HCT116 (cell line): ENCODE results near the gene CAMKK1. TPM values are rescaled to one million over a fixed set of nuclear protein-coding genes. Genes with fewer than 3 reads are reported as not detected.

Experiments
- ATAC-seq: fragments of 200-7000 bp; cut with Tn5 transposase; 2 replicates; pipeline ENCODE4 v1.9.1; 2020; ENCODE audit warnings: mild to moderate bottlenecking, moderate library complexity
- BruUV-seq: library from RNA; stranded (reverse); fragments of 400-500 nt; replicated peaks from 2 replicates; lab custom pipeline; 2021; lab: Mats Ljungman, UMichigan
- CTCF ChIA-PET: fragments of 300-600 bp; sonication (Branson Sonifier 250); formaldehyde crosslinking; loops from one replicate; lab custom pipeline; 2021; ENCODE audit warnings: antibody characterized with exemption; lab: Charles Lee
- POLR2A ChIA-PET: fragments of 300-600, 350-600 bp; sonication (Branson Sonifier 250); formaldehyde crosslinking; loops from one replicate; lab custom pipeline; 2021; ENCODE audit warnings: antibody characterized with exemption; lab: Charles Lee
- RAD21 ChIA-PET, 2 experiments: fragments of 300-600 bp; sonication (Branson Sonifier 250); formaldehyde crosslinking; loops; one replicate each; lab custom pipeline; 2023; ENCODE audit warnings: low total read pairs in 2 of 2; ENCODE audit not compliant: uncharacterized antibody in 2 of 2, unreplicated experiment in 2 of 2, low non-redundant PET in 1 of 2; lab: Charles Lee
- DNase-seq: peaks from one replicate; pipeline ENCODE4 v3.0.0-alpha.2; 2010; ENCODE audit warnings: low read depth, low spot score
- H2AFZ ChIP-seq: fragments of 200-600 bp; shearing (Covaris generic), sonication (generic); 2 replicates; pipeline ENCODE4 v1.6.1; 2017; ENCODE audit warnings: low read depth, mixed run types, mixed read lengths, antibody characterized with exemption, low read length; ENCODE audit not compliant: poor library complexity, severe bottlenecking
- H3K27ac ChIP-seq: 2 replicates; pipeline ENCODE4 v1.5.1; 2012; ENCODE audit warnings: low read depth, low read length
- H3K27me3 ChIP-seq: fragments of 200-600 bp; sonication (generic); 2 replicates; pipeline ENCODE4 v1.6.1; 2016; ENCODE audit warnings: mixed run types, low read length, mixed read lengths; ENCODE audit not compliant: insufficient read depth
- H3K36me3 ChIP-seq, 2 experiments: fragments of 200-500 bp in 1 of 2; fragments of 200-600 bp in 1 of 2; sonication (Bioruptor generic) in 1 of 2; sonication (generic) in 1 of 2; 2 replicates each; pipeline versions ENCODE4 v1.5.1 to v1.6.1; 2014 to 2016; ENCODE audit warnings: low read length in 2 of 2, inconsistent platforms in 1 of 2, mixed read lengths in 1 of 2, mixed run types in 1 of 2; ENCODE audit not compliant: insufficient read depth in 2 of 2, control insufficient read depth in 1 of 2
- H3K4me1 ChIP-seq, 2 experiments: fragments of 200-600 bp in 1 of 2; sonication (generic) in 1 of 2; 2 replicates each; pipeline versions ENCODE4 v1.5.1 to v1.6.1; 2012 to 2017; ENCODE audit warnings: low read length in 2 of 2, inconsistent platforms in 1 of 2, mild to moderate bottlenecking in 1 of 2, mixed read lengths in 1 of 2, mixed run types in 1 of 2, moderate library complexity in 1 of 2; ENCODE audit not compliant: insufficient read depth in 2 of 2, control insufficient read depth in 1 of 2
- H3K4me2 ChIP-seq: fragments of 200-600 bp; sonication (generic); 2 replicates; pipeline ENCODE4 v1.6.1; 2017; ENCODE audit warnings: mixed run types, low read length, mixed read lengths
- H3K4me3 ChIP-seq, 2 experiments: fragments of 200-600 bp in 1 of 2; sonication (generic) in 1 of 2; replicated peaks in 1 of 2; 2 replicates each; pipeline ENCODE4 v1.5.1; 2011 to 2016; ENCODE audit warnings: low read length in 2 of 2, control low read depth in 1 of 2, low read depth in 1 of 2, mild to moderate bottlenecking in 1 of 2, mixed read lengths in 1 of 2, mixed run types in 1 of 2
- H3K79me2 ChIP-seq: fragments of 200-600 bp; sonication (generic); 2 replicates; pipeline ENCODE4 v1.6.1; 2017; ENCODE audit warnings: mild to moderate bottlenecking, mixed run types, low read length, moderate library complexity, mixed read lengths; ENCODE audit not compliant: insufficient read depth
- H3K9ac ChIP-seq: fragments of 200-600 bp; sonication (generic); 2 replicates; pipeline ENCODE4 v1.6.1; 2016; ENCODE audit warnings: low read length, mixed read lengths
- H3K9me2 ChIP-seq: fragments of 200-600 bp; sonication (generic), shearing (Covaris generic); 2 replicates; pipeline ENCODE4 v1.6.1; 2017; ENCODE audit warnings: mixed run types, mild to moderate bottlenecking, moderate library complexity; ENCODE audit not compliant: insufficient read depth
- H3K9me3 ChIP-seq, 2 experiments: fragments of 200-500 bp in 1 of 2; fragments of 200-600 bp in 1 of 2; sonication (Bioruptor generic) in 1 of 2; sonication (generic) in 1 of 2; 2 replicates each; pipeline ENCODE4 v1.6.1; 2014 to 2017; ENCODE audit warnings: low read length in 2 of 2, mixed read lengths in 2 of 2, inconsistent platforms in 1 of 2, low read depth in 1 of 2, mild to moderate bottlenecking in 1 of 2, mixed run types in 1 of 2, moderate library complexity in 1 of 2; ENCODE audit not compliant: control insufficient read depth in 1 of 2, insufficient read depth in 1 of 2
- H4K20me1 ChIP-seq: fragments of 200-600 bp; sonication (generic), shearing (Covaris generic); 2 replicates; pipeline ENCODE4 v1.6.1; 2017; ENCODE audit warnings: mixed run types, mild to moderate bottlenecking, moderate library complexity; ENCODE audit not compliant: insufficient read depth
- CBX3 ChIP-seq: IDR thresholded peaks from 2 replicates; pipeline ENCODE4 v1.6.1; 2012; ENCODE audit warnings: low read depth
- CTCF ChIP-seq, 3 experiments: fragments of 200-600 bp in 1 of 3; sonication (generic) in 1 of 3; IDR thresholded peaks in 2 of 3; conservative IDR thresholded peaks in 1 of 3; 2 replicates each; pipeline ENCODE4 v1.5.1; 2012 to 2017; ENCODE audit warnings: low read depth in 2 of 3, low read length in 2 of 3, antibody characterized with exemption in 1 of 3, borderline replicate concordance in 1 of 3, control low read depth in 1 of 3, mild to moderate bottlenecking in 1 of 3, mixed read lengths in 1 of 3, mixed run types in 1 of 3, moderate library complexity in 1 of 3; ENCODE audit not compliant: insufficient read depth in 1 of 3
- ELF1 ChIP-seq: IDR thresholded peaks from 2 replicates; pipeline ENCODE4 v1.6.1; 2012; ENCODE audit warnings: low read depth, borderline replicate concordance
- EZH2 ChIP-seq: fragments of 200-600 bp; sonication (generic); IDR thresholded peaks from 2 replicates; pipeline ENCODE4 v1.6.1; 2017; ENCODE audit warnings: antibody characterized with exemption, mixed run types
- EZH2phosphoT487 ChIP-seq: fragments of 200-600 bp; IDR thresholded peaks from 2 replicates; pipeline ENCODE4 v1.6.1; 2018; ENCODE audit warnings: antibody characterized with exemption, borderline replicate concordance
- FOSL1 ChIP-seq: IDR thresholded peaks from 2 replicates; pipeline ENCODE4 v1.6.1; 2012; ENCODE audit warnings: low read depth
- RAD21 ChIP-seq: IDR thresholded peaks from 2 replicates; pipeline ENCODE4 v1.6.1; 2012; ENCODE audit warnings: low read depth, mild to moderate bottlenecking
- SIN3A ChIP-seq: IDR thresholded peaks from 2 replicates; pipeline ENCODE4 v1.6.1; 2012; ENCODE audit warnings: low read depth
- SP1 ChIP-seq: IDR thresholded peaks from 2 replicates; pipeline ENCODE4 v1.6.1; 2012; ENCODE audit warnings: low read depth
- TCF7L2 ChIP-seq: IDR thresholded peaks from 2 replicates; pipeline ENCODE4 v1.7.0; 2011; ENCODE audit warnings: borderline replicate concordance, inconsistent platforms; ENCODE audit not compliant: insufficient read depth, insufficient read length; ENCODE audit errors: extremely low read depth
- YY1 ChIP-seq: IDR thresholded peaks from 2 replicates; pipeline ENCODE4 v1.6.1; 2011; ENCODE audit warnings: low read length, low read depth, moderate library complexity, mild to moderate bottlenecking; ENCODE audit not compliant: insufficient replicate concordance; ENCODE audit errors: extremely low read depth
- ZFX ChIP-seq: fragments of 450-650 bp; IDR thresholded peaks from 2 replicates; pipeline ENCODE4 v1.6.1; 2017
- ZNF274 ChIP-seq: fragments of 200-500 bp; sonication (Bioruptor generic); IDR thresholded peaks from 2 replicates; pipeline ENCODE4 v1.6.1; 2014; ENCODE audit warnings: mild to moderate bottlenecking, low read depth, low read length, inconsistent platforms
- intact Hi-C: fragments of 100-400 bp; cut with micrococcal nuclease; formaldehyde crosslinking; loops from 2 replicates; pipeline ENCODE4 v1.10.0; 2022
- total RNA-seq: library from RNA; stranded (reverse); gene quantifications from one replicate; pipeline ENCODE4 v1.2.1, GENCODE V29; 2021; ENCODE audit not compliant: unreplicated experiment
- TF ChIP-seq, protein P1 (sequence below): IDR thresholded peaks from 2 replicates; pipeline ENCODE4 v1.6.1; 2011; ENCODE audit warnings: mild to moderate bottlenecking, low read length, moderate library complexity; ENCODE audit not compliant: insufficient replicate concordance; ENCODE audit errors: extremely low read depth

CAMKK1 gene
- total RNA-seq, 1 experiment from 2014 or later = 10.6 TPM

DNA sequence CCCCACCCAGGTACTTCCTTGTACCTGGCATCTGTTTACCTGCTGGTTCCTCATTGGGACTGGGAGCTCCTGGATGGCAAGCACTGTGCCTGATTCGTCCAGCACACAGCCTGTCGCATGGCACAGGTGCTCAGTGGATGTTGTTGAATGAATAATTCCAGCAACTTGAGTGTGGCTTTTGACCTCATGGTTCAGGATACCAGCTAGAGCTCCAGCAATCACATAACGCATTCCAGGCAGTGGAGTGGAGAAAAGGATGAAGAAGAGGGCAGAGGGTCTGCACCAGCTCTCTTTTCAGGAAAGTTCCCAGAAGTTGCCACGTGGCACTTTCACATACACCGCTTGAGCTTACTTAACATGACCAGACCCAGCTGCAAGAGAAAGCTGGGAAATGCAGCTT is 1.3 kb upstream of the CAMKK1 start:
- no peak for DNase-seq
- RAD21 ChIA-PET = no interaction called here
- Histone ChIP-seq H3K79me2 (peaks cover 2% of the 10 kb centered on the region; the same call in 1 of the 2 replicates), H3K9me3 (no peaks in the 10 kb centered on the region), H3K9ac (no peak overlapping the region), H3K27ac (peak overlapping the region; percentile 87; the same call in 1 of the 2 replicates), H3K4me2 (peak overlapping the region; percentile 84), H3K9me2 (no peaks in the 10 kb centered on the region), H3K4me1 (peaks cover 41 to 55% of the 10 kb centered on the region in 2 experiments), H4K20me1 (no peaks in the 10 kb centered on the region), H3K27me3 (no peaks in the 10 kb centered on the region), H3K36me3 (no peaks in the 10 kb centered on the region), H2AFZ (no peak overlapping the region), H3K4me3 (no peak overlapping the region)
- TF ChIP-seq EZH2 (no peak), YY1 (no peak), ZNF274 (no peak), CBX3 (no peak), FOSL1 (no peak), SP1 (no peak), ELF1 (no peak), ZFX (no peak)
- intact Hi-C loops = no loop called here
- BruUV-seq = no TSS peak
- ATAC-seq = no peak
- CTCF ChIA-PET = interaction anchor here (1.2 to 1.8 kb wide), 3 partner anchors 11 to 157 kb away, joined by 5 to 8 read pairs (median 8); no protein-coding TSS in a partner anchor
- POLR2A ChIA-PET = no interaction called here

DNA sequence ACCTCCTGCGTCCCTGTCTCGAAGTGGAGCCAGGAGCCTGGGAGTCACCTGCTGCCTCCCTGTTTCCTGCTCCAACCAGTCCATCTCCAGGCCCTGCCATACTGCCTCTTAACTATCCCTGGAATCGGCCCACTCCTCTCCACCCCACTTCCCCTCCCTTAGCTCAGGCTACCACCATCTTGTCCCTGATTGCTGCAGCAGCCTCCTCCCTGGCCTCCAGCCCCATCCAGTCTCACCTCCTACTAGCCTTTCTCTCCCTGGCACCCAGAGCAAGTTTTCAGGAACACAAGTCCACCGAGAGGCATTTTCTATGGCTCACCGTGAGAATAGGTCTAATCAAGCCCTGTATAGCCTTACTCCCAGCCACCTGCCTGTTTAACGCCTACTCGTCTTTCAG is 865 bp upstream of the CAMKK1 start:
- Histone ChIP-seq H3K27ac (peak overlapping the region; percentile 87), H4K20me1 (no peaks in the 10 kb centered on the region), H3K9me3 (no peaks in the 10 kb centered on the region), H3K4me1 (peaks cover 46 to 59% of the 10 kb centered on the region in 2 experiments), H3K9me2 (no peaks in the 10 kb centered on the region), H3K9ac (peak overlapping the region; percentile 55), H3K36me3 (no peaks in the 10 kb centered on the region), H3K79me2 (peaks cover 5% of the 10 kb centered on the region; the same call in 1 of the 2 replicates), H3K4me3 (peak overlapping the region; percentile 39 to 57; a peak in 3 of 4 replicates), H2AFZ (no peak overlapping the region), H3K27me3 (no peaks in the 10 kb centered on the region), H3K4me2 (peak overlapping the region; percentile 84)
- TF ChIP-seq, protein P1, sequence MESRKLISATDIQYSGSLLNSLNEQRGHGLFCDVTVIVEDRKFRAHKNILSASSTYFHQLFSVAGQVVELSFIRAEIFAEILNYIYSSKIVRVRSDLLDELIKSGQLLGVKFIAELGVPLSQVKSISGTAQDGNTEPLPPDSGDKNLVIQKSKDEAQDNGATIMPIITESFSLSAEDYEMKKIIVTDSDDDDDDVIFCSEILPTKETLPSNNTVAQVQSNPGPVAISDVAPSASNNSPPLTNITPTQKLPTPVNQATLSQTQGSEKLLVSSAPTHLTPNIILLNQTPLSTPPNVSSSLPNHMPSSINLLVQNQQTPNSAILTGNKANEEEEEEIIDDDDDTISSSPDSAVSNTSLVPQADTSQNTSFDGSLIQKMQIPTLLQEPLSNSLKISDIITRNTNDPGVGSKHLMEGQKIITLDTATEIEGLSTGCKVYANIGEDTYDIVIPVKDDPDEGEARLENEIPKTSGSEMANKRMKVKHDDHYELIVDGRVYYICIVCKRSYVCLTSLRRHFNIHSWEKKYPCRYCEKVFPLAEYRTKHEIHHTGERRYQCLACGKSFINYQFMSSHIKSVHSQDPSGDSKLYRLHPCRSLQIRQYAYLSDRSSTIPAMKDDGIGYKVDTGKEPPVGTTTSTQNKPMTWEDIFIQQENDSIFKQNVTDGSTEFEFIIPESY = no peak
- TF ChIP-seq TCF7L2 (no peak), RAD21 (no peak), ZNF274 (no peak), CTCF (IDR thresholded peaks at IDR 0.05 in 2 of 3, conservative IDR thresholded peaks at IDR 0.05 in 1 of 3; ENCODE audit: borderline replicate concordance in 1 of 3, insufficient read depth in 1 of 3, low read depth in 2 of 3, low read length in 2 of 3) (no peak), SIN3A (no peak), YY1 (no peak), EZH2phosphoT487 (no peak), FOSL1 (no peak), ZFX (no peak)
- ChIA-PET POLR2A (no interaction called here), RAD21 (no interaction called here), CTCF (interaction anchor here (1.4 to 1.8 kb wide), 3 partner anchors 20 to 156 kb away, joined by 4 to 8 read pairs (median 5); partner anchors contain the start of gene NCBP3)
- no TSS peak for BruUV-seq
- intact Hi-C loops = no loop called here
- DNase-seq (no peak), ATAC-seq (no peak)
